SK-N-SH treated with all-trans-retinoic acid at 6 μM for 48 hours (cell line): ENCODE data around the gene C22orf23.

Experiments
- ATAC-seq: fragments of 200-7000 bp; cut with Tn5 transposase; 3 replicates; pipeline ENCODE4 v1.9.1; 2020; ENCODE audit warnings: mild to moderate bottlenecking, moderate library complexity
- ARNTL ChIP-seq: fragments of 450-650 bp; formaldehyde crosslinking; IDR thresholded peaks from 2 replicates; pipeline ENCODE4 v1.5.0; 2020; ENCODE audit warnings: low read depth, mild to moderate bottlenecking, moderate library complexity, borderline replicate concordance
- BACH2 ChIP-seq: fragments of 250-450 bp; sonication (Bioruptor Pico); IDR thresholded peaks from 2 replicates; pipeline ENCODE4 v1.9.0; 2021; ENCODE audit warnings: mild to moderate bottlenecking, borderline replicate concordance
- CSDC2 ChIP-seq: fragments of 250-450 bp; sonication (Bioruptor Pico); IDR thresholded peaks from 2 replicates; pipeline ENCODE4 v1.5.0; 2020; ENCODE audit warnings: mild to moderate bottlenecking, moderate library complexity
- ESRRG ChIP-seq: fragments of 250-450 bp; sonication (Bioruptor Pico); IDR thresholded peaks from 2 replicates; pipeline ENCODE4 v1.6.1; 2021; ENCODE audit warnings: mild to moderate bottlenecking
- GLIS3 ChIP-seq: fragments of 250-450 bp; sonication (Bioruptor Pico); IDR thresholded peaks from 2 replicates; pipeline ENCODE4 v1.5.0; 2020; ENCODE audit warnings: mild to moderate bottlenecking, moderate library complexity
- ISL1 ChIP-seq: fragments of 250-450 bp; sonication (Bioruptor Pico); IDR thresholded peaks from 2 replicates; pipeline ENCODE4 v2.1.2; 2022; ENCODE audit warnings: mild to moderate bottlenecking, moderate library complexity
- OSR1 ChIP-seq: fragments of 250-450 bp; sonication (Bioruptor Pico); IDR thresholded peaks from 2 replicates; pipeline ENCODE4 v1.8.0; 2022; ENCODE audit warnings: moderate library complexity, mild to moderate bottlenecking, inconsistent platforms
- PPARA ChIP-seq: fragments of 250-450 bp; sonication (Bioruptor Pico); IDR thresholded peaks from 2 replicates; pipeline ENCODE4 v1.5.0; 2020; ENCODE audit warnings: mild to moderate bottlenecking, borderline replicate concordance
- RARB ChIP-seq: fragments of 250-450 bp; sonication (Bioruptor Pico); IDR thresholded peaks from 2 replicates; pipeline ENCODE4 v1.8.0; 2021; ENCODE audit warnings: mild to moderate bottlenecking, moderate library complexity
- SNAI2 ChIP-seq: fragments of 250-450 bp; sonication (Bioruptor Pico); IDR thresholded peaks from 2 replicates; pipeline ENCODE4 v1.5.0; 2020; ENCODE audit warnings: mild to moderate bottlenecking, moderate library complexity
- TCF4 ChIP-seq: fragments of 250-450 bp; sonication (Bioruptor Pico); IDR thresholded peaks from 2 replicates; pipeline ENCODE4 v1.8.0; 2021; ENCODE audit warnings: mild to moderate bottlenecking, moderate library complexity, borderline replicate concordance
- TOX ChIP-seq: fragments of 250-450 bp; sonication (Bioruptor Pico); IDR thresholded peaks from 2 replicates; pipeline ENCODE4 v1.8.0; 2021; ENCODE audit warnings: mild to moderate bottlenecking, moderate library complexity, borderline replicate concordance
- ZC3H10 ChIP-seq: fragments of 250-450 bp; sonication (Bioruptor Pico); IDR thresholded peaks from 2 replicates; pipeline ENCODE4 v1.5.1; 2021; ENCODE audit warnings: mild to moderate bottlenecking, moderate library complexity
- ZFP3 ChIP-seq: fragments of 250-450 bp; sonication (Bioruptor Pico); IDR thresholded peaks from 2 replicates; pipeline ENCODE4 v1.5.0; 2020; ENCODE audit warnings: mild to moderate bottlenecking, moderate library complexity
- ZFP30 ChIP-seq: fragments of 450-650 bp; formaldehyde crosslinking; IDR thresholded peaks from 2 replicates; pipeline ENCODE4 v1.5.0; 2022; ENCODE audit warnings: mild to moderate bottlenecking, moderate library complexity
- ZNF565 ChIP-seq: fragments of 450-650 bp; formaldehyde crosslinking; conservative IDR thresholded peaks from 2 replicates; pipeline ENCODE4 v1.5.0; 2020; ENCODE audit warnings: low read depth, mild to moderate bottlenecking, moderate library complexity
- ZNF70 ChIP-seq: fragments of 450-650 bp; formaldehyde crosslinking; IDR thresholded peaks from 2 replicates; pipeline ENCODE4 v1.5.0; 2020; ENCODE audit warnings: mild to moderate bottlenecking, moderate library complexity
- ZNF8 ChIP-seq: fragments of 450-650 bp; formaldehyde crosslinking; IDR thresholded peaks from 2 replicates; pipeline ENCODE4 v1.5.0; 2020; ENCODE audit warnings: mild to moderate bottlenecking, moderate library complexity
- TF ChIP-seq, protein P1 (sequence below): fragments of 250-450 bp; sonication (Bioruptor Pico); IDR thresholded peaks from 2 replicates; pipeline ENCODE4 v1.5.0; 2020; ENCODE audit warnings: mild to moderate bottlenecking, moderate library complexity
- TF ChIP-seq, protein P2 (sequence below): fragments of 250-450 bp; sonication (Bioruptor Pico); IDR thresholded peaks from 2 replicates; pipeline ENCODE4 v1.8.0; 2021; ENCODE audit warnings: low read depth, mild to moderate bottlenecking, moderate library complexity, borderline replicate concordance
- TF ChIP-seq, protein P3 (sequence below): fragments of 250-450 bp; sonication (Bioruptor Pico); IDR thresholded peaks from 2 replicates; pipeline ENCODE4 v1.5.1; 2020; ENCODE audit warnings: low read depth, mild to moderate bottlenecking, moderate library complexity
- TF ChIP-seq, protein P4 (sequence below): fragments of 250-450 bp; sonication (Bioruptor Pico); IDR thresholded peaks from 2 replicates; pipeline ENCODE4 v1.5.1; 2021; ENCODE audit warnings: mild to moderate bottlenecking, moderate library complexity
- TF ChIP-seq, protein P5 (sequence below): fragments of 250-450 bp; sonication (Bioruptor Pico); IDR thresholded peaks from 2 replicates; pipeline ENCODE4 v1.8.0; 2020; ENCODE audit warnings: mild to moderate bottlenecking, moderate library complexity, borderline replicate concordance

Gene C22orf23

DNA sequence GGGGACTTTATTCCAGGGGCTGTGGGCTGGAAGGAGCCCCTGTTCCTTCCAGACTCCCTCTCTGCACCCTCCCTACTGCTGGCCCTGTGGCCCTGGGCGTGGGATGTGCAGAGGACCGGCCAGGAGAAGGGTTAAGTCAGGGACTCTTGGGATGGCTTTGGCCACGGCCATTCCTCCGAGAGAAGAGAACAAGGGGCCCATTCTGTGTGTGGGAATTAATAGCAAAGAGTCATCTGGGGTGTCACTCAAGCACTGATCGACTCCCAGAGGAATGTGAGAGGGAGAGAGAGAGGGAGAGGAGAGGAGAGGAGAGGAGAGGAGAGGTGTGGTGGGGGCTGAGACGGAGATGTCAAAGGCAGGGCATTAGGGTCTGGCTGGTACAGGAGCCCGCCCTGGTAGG is 45.1 kb upstream of the C22orf23 start:
- no peak for TF ChIP-seq TOX
- no peak for TF ChIP-seq ZNF565 (CRISPR knock-in tag)
- no peak for TF ChIP-seq TCF4 (CRISPR knock-in tag)
- TF ChIP-seq BACH2 (CRISPR knock-in tag): no peak
- no peak for TF ChIP-seq ESRRG
- no peak for TF ChIP-seq ZC3H10 (CRISPR knock-in tag)
- no peak for TF ChIP-seq PPARA (CRISPR knock-in tag)
- TF ChIP-seq ARNTL (CRISPR knock-in tag): no peak
- ATAC-seq: no peak

DNA sequence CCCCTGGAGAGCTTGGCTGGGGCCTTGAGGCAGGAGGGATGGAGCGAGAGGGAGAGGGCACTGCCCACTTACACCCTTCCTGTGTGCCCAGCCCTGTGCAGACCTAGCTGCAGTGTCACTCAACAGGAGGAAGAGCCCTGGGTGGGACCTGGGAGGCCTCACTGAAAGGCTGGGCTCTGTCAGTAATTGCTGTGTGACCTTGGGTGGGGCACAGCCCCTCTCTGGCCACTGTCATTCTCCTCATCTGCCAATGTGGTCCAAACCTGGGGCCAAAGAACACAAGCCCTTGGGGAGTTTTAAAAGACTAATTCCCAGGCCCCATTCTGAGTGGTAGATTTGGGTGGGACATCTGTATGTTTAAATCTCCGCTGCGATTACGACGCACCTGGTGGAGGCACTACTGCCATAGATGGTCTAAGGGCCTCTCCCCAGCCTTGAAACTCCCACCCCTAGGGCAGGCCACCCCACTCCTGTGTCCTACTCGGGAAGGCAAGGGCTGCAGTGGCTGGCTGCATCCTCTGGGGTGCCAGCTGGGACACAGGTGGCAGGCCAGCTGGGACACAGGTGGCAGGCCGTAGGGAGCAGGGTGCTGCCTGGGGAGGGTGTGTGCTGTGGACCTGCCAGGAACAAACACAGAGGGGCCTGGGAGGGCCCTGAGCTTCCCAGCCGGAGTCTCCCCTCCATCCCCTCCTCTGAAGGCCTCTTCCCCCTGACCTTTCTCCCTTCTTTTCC is 43.3 kb upstream of the C22orf23 start:
- TF ChIP-seq ARNTL (CRISPR knock-in tag) (no peak), ZNF8 (CRISPR knock-in tag) (no peak), ZNF565 (CRISPR knock-in tag) (no peak), SNAI2 (CRISPR knock-in tag) (no peak), ZC3H10 (CRISPR knock-in tag) (no peak), OSR1 (CRISPR knock-in tag) (no peak), TOX (no peak), ZNF70 (CRISPR knock-in tag) (no peak), ISL1 (no peak), BACH2 (CRISPR knock-in tag) (no peak), RARB (CRISPR knock-in tag) (no peak), ESRRG (no peak), CSDC2 (CRISPR knock-in tag) (no peak)
- TF ChIP-seq, protein P1, sequence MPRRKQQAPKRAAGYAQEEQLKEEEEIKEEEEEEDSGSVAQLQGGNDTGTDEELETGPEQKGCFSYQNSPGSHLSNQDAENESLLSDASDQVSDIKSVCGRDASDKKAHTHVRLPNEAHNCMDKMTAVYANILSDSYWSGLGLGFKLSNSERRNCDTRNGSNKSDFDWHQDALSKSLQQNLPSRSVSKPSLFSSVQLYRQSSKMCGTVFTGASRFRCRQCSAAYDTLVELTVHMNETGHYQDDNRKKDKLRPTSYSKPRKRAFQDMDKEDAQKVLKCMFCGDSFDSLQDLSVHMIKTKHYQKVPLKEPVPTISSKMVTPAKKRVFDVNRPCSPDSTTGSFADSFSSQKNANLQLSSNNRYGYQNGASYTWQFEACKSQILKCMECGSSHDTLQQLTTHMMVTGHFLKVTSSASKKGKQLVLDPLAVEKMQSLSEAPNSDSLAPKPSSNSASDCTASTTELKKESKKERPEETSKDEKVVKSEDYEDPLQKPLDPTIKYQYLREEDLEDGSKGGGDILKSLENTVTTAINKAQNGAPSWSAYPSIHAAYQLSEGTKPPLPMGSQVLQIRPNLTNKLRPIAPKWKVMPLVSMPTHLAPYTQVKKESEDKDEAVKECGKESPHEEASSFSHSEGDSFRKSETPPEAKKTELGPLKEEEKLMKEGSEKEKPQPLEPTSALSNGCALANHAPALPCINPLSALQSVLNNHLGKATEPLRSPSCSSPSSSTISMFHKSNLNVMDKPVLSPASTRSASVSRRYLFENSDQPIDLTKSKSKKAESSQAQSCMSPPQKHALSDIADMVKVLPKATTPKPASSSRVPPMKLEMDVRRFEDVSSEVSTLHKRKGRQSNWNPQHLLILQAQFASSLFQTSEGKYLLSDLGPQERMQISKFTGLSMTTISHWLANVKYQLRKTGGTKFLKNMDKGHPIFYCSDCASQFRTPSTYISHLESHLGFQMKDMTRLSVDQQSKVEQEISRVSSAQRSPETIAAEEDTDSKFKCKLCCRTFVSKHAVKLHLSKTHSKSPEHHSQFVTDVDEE (CRISPR knock-in tag): no peak
- TF ChIP-seq, protein P2, sequence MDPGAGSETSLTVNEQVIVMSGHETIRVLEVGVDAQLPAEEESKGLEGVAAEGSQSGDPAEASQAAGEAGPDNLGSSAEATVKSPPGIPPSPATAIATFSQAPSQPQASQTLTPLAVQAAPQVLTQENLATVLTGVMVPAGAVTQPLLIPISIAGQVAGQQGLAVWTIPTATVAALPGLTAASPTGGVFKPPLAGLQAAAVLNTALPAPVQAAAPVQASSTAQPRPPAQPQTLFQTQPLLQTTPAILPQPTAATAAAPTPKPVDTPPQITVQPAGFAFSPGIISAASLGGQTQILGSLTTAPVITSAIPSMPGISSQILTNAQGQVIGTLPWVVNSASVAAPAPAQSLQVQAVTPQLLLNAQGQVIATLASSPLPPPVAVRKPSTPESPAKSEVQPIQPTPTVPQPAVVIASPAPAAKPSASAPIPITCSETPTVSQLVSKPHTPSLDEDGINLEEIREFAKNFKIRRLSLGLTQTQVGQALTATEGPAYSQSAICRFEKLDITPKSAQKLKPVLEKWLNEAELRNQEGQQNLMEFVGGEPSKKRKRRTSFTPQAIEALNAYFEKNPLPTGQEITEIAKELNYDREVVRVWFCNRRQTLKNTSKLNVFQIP (CRISPR knock-in tag): no peak
- TF ChIP-seq, protein P3, sequence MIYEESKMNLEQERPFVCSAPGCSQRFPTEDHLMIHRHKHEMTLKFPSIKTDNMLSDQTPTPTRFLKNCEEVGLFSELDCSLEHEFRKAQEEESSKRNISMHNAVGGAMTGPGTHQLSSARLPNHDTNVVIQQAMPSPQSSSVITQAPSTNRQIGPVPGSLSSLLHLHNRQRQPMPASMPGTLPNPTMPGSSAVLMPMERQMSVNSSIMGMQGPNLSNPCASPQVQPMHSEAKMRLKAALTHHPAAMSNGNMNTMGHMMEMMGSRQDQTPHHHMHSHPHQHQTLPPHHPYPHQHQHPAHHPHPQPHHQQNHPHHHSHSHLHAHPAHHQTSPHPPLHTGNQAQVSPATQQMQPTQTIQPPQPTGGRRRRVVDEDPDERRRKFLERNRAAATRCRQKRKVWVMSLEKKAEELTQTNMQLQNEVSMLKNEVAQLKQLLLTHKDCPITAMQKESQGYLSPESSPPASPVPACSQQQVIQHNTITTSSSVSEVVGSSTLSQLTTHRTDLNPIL: no peak
- TF ChIP-seq, protein P4, sequence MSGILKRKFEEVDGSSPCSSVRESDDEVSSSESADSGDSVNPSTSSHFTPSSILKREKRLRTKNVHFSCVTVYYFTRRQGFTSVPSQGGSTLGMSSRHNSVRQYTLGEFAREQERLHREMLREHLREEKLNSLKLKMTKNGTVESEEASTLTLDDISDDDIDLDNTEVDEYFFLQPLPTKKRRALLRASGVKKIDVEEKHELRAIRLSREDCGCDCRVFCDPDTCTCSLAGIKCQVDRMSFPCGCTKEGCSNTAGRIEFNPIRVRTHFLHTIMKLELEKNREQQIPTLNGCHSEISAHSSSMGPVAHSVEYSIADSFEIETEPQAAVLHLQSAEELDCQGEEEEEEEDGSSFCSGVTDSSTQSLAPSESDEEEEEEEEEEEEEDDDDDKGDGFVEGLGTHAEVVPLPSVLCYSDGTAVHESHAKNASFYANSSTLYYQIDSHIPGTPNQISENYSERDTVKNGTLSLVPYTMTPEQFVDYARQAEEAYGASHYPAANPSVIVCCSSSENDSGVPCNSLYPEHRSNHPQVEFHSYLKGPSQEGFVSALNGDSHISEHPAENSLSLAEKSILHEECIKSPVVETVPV: no peak
- ATAC-seq: no peak

DNA sequence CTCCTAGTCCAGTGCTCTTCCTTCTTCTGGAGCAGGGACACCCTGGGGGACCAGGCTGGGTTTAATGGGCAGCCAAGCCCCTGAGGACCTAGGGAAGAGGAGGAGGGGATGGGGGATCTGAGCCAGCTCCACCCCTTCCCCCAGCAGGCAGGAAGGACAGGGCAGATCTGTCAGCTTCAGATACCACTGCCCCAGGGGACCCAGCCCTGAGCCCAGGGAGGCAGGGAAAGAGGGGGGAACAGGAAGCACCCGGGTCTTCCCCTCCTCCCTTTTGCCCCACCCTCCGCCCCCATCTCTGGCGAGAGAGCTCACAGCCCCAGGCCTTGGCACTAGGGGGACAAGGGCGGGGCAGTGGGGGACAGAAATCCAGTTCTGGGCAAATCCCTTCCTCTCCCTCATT is 42.7 kb upstream of the C22orf23 start:
- ATAC-seq: no peak
- TF ChIP-seq GLIS3 (CRISPR knock-in tag) (no peak), TCF4 (CRISPR knock-in tag) (no peak), ZFP3 (CRISPR knock-in tag) (no peak), OSR1 (CRISPR knock-in tag) (no peak), CSDC2 (CRISPR knock-in tag) (no peak), ZNF8 (CRISPR knock-in tag) (no peak), ARNTL (CRISPR knock-in tag) (no peak), SNAI2 (CRISPR knock-in tag) (no peak), ISL1 (no peak), ZC3H10 (CRISPR knock-in tag) (no peak), ZFP30 (CRISPR knock-in tag) (no peak), TOX (no peak), BACH2 (CRISPR knock-in tag) (no peak), ZNF565 (CRISPR knock-in tag) (no peak), ESRRG (no peak)
- TF ChIP-seq, protein P5, sequence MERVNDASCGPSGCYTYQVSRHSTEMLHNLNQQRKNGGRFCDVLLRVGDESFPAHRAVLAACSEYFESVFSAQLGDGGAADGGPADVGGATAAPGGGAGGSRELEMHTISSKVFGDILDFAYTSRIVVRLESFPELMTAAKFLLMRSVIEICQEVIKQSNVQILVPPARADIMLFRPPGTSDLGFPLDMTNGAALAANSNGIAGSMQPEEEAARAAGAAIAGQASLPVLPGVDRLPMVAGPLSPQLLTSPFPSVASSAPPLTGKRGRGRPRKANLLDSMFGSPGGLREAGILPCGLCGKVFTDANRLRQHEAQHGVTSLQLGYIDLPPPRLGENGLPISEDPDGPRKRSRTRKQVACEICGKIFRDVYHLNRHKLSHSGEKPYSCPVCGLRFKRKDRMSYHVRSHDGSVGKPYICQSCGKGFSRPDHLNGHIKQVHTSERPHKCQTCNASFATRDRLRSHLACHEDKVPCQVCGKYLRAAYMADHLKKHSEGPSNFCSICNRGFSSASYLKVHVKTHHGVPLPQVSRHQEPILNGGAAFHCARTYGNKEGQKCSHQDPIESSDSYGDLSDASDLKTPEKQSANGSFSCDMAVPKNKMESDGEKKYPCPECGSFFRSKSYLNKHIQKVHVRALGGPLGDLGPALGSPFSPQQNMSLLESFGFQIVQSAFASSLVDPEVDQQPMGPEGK (CRISPR knock-in tag): no peak
- TF ChIP-seq, protein P2 (CRISPR knock-in tag): no peak
- TF ChIP-seq, protein P3: no peak
